Erythroblast (primary cell): ENCODE data around the gene WDHD1.

Experiments used
- GATA1 ChIP-seq: IDR thresholded peaks from 2 replicates; pipeline ENCODE4 v1.6.1; 2011; ENCODE audit warnings: low read depth, mild to moderate bottlenecking, control low read depth, low read length, moderate library complexity
- POLR2A ChIP-seq: IDR thresholded peaks from 2 replicates; pipeline ENCODE4 v1.6.1; 2011; ENCODE audit warnings: mild to moderate bottlenecking, low read length

DNA sequence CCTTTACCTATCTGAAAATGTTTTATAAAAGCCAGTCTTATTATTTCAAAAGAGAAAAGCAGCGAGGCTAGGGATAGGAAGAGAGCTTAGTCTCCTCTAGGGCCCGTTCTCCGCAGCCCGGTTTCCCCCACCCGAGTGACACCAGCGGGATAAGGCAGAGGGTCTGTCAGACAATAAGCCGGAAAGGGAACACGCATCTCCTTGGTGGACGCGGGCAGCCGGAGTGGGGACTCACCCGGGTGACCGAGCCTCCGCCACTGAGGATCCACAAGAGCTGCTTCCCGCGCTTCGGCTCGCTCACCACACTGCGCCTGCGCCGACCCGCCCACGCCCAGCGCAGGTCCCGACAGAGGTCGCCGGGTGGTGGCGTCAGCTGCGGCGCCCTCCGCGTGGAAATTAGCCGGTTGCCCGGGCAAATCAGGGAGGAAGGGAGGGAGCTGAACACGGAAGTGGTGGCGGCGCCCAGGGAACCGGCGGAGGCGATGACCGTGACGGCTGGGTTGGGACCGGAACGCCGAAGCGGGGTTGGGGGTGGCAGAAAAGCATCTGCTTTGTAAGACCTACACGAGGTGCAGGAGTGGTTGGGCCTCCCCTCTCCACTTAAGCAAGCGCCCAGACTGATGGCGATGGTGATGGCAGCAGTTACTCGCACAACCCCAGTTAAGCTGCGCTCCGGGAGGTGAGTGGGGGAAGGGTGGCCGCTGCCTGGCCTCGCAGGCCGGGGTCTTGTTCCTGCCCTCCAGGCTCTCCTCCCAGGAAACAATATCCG, at the start of gene WDHD1, which contains the start of gene SOCS4:
- peak; percentile 97 for TF ChIP-seq POLR2A
- no peak for TF ChIP-seq GATA1
